ENCODE measurements around the gene TMEM121.
"Not testable (repeated sequence)": the region's sequence is repeated elsewhere in the genome, so short reads cannot be mapped to it uniquely, and the experiment has no call there.

DNA sequence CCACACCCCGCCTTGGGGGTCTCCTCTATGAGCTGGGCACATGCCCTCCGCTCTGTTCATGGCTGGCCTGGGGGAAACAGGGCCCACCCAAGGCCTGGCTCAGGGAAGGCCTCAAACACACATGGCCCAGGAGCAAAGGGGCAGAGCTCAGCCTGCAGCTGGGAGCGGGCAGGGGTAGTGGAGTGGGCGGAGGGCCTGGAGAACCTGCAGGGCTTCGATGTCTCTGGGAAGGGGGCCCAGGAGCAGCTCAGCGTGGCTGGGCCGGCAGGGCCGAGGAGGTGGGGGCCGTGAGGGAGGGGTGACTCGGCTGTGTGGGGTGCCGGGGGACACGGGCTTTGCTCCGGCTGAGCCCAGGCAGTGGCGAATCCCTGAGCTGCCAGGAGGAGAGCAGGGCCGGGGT is 47.5 kb downstream of the TMEM121 start:
- TF ChIP-seq, protein P1, sequence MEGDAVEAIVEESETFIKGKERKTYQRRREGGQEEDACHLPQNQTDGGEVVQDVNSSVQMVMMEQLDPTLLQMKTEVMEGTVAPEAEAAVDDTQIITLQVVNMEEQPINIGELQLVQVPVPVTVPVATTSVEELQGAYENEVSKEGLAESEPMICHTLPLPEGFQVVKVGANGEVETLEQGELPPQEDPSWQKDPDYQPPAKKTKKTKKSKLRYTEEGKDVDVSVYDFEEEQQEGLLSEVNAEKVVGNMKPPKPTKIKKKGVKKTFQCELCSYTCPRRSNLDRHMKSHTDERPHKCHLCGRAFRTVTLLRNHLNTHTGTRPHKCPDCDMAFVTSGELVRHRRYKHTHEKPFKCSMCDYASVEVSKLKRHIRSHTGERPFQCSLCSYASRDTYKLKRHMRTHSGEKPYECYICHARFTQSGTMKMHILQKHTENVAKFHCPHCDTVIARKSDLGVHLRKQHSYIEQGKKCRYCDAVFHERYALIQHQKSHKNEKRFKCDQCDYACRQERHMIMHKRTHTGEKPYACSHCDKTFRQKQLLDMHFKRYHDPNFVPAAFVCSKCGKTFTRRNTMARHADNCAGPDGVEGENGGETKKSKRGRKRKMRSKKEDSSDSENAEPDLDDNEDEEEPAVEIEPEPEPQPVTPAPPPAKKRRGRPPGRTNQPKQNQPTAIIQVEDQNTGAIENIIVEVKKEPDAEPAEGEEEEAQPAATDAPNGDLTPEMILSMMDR (IDR thresholded peaks at IDR 0.05): not testable (repeated sequence)
- TF ChIP-seq POLR2A (IDR thresholded peaks at IDR 0.05): not testable (repeated sequence)
